NCI-H69 (cell line): ENCODE data around the gene MTA3.
"Not testable (repeated sequence)": the region's sequence is repeated elsewhere in the genome, so short reads cannot be mapped to it uniquely, and the experiment has no call there.

Experiments
- DNase-seq: peaks from one replicate; lab custom pipeline; 2025; lab: John Stamatoyannopoulos, UW

Gene MTA3

GRCh38 chr2:42613281-42614064 is 45.0 kb downstream of the MTA3 start:
- DNase-seq: no peak

DNA sequence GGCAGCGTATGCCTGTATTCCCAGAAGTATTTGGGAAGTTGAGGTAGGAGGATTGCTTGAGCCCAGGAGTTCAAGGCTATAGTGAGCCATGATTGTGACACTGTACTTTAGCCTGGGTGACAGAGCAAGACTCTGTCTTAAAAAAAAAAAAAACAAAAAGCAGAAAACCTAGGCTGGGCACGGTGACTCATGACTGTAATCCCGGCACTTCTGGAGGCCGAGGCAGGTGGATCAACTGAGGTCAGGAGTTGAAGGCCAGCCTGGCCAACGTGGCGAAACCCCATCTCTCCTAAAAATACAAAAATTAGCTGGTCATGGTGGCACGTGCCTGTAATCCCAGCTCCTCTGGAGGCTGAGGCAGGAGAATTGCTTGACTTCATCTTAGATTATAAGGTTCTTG is 46.4 kb downstream of the MTA3 start:
- DNase-seq: no peak

DNA sequence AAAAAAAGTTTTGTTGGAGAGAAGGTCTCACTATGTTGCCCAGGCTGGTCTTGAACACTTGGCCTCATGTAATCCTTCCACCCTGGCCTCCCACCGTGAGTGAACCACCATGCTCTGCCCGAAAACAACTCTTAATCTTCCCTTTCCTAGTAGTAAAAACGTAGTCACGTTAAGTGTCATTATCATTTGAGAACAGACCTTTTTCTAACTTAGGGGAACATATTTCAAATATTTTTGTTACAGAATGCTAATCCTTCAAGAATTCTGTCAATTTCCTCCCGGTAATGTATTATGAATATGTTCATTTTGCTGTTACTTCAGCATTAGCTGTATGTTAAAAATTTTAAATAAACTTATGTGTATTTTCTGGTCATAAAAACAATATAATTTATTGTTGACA is 49.7 kb downstream of the MTA3 start:
- no peak for DNase-seq

GRCh38 chr2:42618972-42619371 is 50.5 kb downstream of the MTA3 start:
- no peak for DNase-seq

DNA sequence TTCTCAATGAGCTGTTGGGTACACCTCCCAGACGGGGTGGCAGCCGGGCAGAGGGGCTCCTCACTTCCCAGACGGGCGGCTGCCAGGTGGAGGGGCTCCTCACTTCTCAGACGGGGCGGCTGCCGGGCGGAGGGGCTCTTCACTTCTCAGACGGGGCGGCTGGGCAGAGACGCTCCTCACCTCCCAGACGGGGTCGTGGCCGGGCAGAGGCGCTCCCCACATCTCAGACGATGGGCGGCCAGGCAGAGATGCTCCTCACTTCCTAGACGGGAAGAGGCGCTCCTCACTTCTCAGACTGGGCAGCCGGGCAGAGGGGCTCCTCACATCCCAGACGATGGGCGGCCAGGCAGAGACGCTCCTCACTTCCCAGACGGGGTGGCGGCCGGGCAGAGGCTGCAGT is 53.2 kb downstream of the MTA3 start:
- DNase-seq: not testable (repeated sequence)

- DNase-seq: peak; percentile 2
Observed at GRCh38 chr2:42622943-42623676, 54.7 kb downstream of the MTA3 start.

GRCh38 chr2:42624047-42624446 is 55.6 kb downstream of the MTA3 start:
- DNase-seq: no peak

GRCh38 chr2:42628024-42628423 is 59.6 kb downstream of the MTA3 start:
- not testable (repeated sequence) for DNase-seq

DNA sequence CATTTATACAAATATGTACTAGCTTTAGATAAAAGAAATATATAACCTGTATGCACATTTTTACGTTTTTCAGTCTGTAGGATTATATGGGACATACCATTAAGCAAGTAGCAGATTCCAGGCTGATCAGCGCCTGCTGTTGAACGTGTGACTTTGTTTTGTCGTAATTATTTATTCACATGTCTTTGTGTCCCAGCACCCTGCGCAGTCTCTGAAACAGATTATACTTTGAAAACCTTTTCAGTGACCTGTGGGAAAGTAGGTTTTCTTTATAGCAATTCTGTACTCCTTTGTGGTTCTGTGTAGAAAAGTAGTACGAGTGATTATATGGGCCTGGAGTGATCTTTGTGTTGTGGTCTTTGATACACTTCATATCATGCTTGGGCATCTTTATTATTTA is 68.5 kb downstream of the MTA3 start:
- no peak for DNase-seq

GRCh38 chr2:42638080-42638784 is 69.8 kb downstream of the MTA3 start:
- no peak for DNase-seq

- no peak for DNase-seq
Observed at GRCh38 chr2:42639340-42640077, 71.1 kb downstream of the MTA3 start.

- no peak for DNase-seq
Observed at GRCh38 chr2:42640261-42640660, 71.8 kb downstream of the MTA3 start.

GRCh38 chr2:42642371-42642770 is 73.9 kb downstream of the MTA3 start:
- DNase-seq: not testable (repeated sequence)

DNA sequence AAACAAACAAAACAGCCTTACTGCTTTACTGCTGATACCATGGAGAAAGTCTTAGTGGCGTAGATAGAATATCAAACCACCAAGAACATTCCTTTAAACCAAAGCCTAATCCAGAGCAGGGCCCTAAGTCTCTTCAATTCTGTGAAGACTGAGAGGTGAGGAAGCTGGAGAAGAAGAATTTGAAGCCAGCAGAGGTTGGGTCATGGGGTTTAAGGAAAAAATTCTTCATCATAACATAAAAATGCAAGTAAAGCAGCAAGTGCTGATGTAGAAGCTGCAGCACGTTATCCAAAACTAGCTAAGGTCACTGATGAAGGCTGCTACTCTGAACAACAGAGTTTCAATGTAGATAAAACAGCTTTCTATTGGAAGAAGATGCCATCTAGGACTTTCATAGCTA is 77.1 kb downstream of the MTA3 start:
- DNase-seq: no peak

- DNase-seq: no peak
Observed at GRCh38 chr2:42648796-42649195, 80.4 kb downstream of the MTA3 start.

GRCh38 chr2:42651057-42651456 is 82.6 kb downstream of the MTA3 start:
- no peak for DNase-seq

DNA sequence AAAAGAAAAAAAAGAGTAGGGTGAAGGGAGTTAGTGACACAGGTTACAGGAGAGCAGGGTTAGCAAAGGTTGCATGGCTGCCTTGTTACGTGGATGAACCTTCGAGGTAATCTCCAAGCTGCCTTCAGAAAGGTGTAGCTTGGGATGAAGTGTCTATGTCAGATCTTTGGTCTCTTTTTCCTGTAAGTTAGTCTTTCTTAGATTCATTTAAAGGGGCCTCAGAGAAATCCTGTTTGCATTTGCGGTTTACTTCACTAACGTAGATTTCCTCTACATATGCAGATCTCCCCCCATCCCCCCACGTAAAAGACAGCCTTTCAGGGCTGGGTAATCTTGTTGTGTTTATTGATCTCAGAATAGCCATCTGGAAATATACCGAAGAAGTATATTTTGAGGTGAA is 83.7 kb downstream of the MTA3 start:
- DNase-seq: no peak

GRCh38 chr2:42653039-42653438 is 84.6 kb downstream of the MTA3 start:
- no peak for DNase-seq

GRCh38 chr2:42653908-42654445 is 85.5 kb downstream of the MTA3 start:
- no peak for DNase-seq

GRCh38 chr2:42658306-42658705 is 89.9 kb downstream of the MTA3 start:
- DNase-seq: no peak

DNA sequence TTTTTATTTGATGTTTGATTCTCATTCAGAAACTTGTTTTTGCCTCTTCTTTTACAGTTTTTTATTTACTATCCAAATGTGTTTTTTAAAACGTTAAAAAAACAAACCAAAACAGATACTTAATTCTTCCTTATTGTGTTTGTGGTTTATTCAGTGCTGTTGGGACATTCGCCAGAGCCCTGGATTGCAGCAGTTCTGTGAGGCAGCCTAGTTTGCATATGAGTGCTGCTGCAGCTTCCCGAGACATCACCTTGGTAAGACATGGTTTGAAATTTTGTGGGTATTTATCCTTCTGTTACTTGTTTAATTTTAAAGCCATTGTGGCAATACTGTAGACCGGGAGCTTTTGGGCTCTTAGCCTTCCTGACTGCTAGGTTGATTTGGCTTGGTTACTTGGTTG is 91.2 kb downstream of the MTA3 start:
- DNase-seq: no peak
